HEK293 (cell line): ENCODE measurements around the gene AMOTL1.

ENCODE experiments used
- HOXA7 ChIP-seq: sonication (generic); formaldehyde crosslinking; IDR thresholded peaks from 2 replicates; pipeline ENCODE4 v1.8.1; 2022; ENCODE audit warnings: missing genetic modification reagents, borderline replicate concordance
- ZEB2 ChIP-seq: fragments of 450-650 bp; formaldehyde crosslinking; IDR thresholded peaks from 2 replicates; pipeline ENCODE4 v1.5.1; 2016; ENCODE audit warnings: missing biosample characterization, missing genetic modification characterization
- ZNF112 ChIP-seq: fragments of 450-650 bp; formaldehyde crosslinking; IDR thresholded peaks from 2 replicates; pipeline ENCODE4 v1.5.0; 2017; ENCODE audit warnings: missing biosample characterization, missing genetic modification characterization
- ZNF202 ChIP-seq: fragments of 450-650 bp; formaldehyde crosslinking; IDR thresholded peaks from 2 replicates; pipeline ENCODE4 v1.5.1; 2016; ENCODE audit warnings: missing biosample characterization, missing genetic modification characterization, borderline replicate concordance
- ZNF521 ChIP-seq: fragments of 450-650 bp; formaldehyde crosslinking; IDR thresholded peaks from 2 replicates; pipeline ENCODE4 v1.5.1; 2017; ENCODE audit warnings: missing biosample characterization, mild to moderate bottlenecking, missing genetic modification characterization
- TF ChIP-seq, protein P1 (sequence below): fragments of 450-650 bp; formaldehyde crosslinking; IDR thresholded peaks from 2 replicates; pipeline ENCODE4 v1.5.1; 2016; ENCODE audit warnings: missing biosample characterization, missing genetic modification characterization
- TF ChIP-seq, protein P2 (sequence below): fragments of 450-650 bp; formaldehyde crosslinking; IDR thresholded peaks from 2 replicates; pipeline ENCODE4 v1.5.1; 2016; ENCODE audit warnings: missing biosample characterization, missing genetic modification characterization

DNA sequence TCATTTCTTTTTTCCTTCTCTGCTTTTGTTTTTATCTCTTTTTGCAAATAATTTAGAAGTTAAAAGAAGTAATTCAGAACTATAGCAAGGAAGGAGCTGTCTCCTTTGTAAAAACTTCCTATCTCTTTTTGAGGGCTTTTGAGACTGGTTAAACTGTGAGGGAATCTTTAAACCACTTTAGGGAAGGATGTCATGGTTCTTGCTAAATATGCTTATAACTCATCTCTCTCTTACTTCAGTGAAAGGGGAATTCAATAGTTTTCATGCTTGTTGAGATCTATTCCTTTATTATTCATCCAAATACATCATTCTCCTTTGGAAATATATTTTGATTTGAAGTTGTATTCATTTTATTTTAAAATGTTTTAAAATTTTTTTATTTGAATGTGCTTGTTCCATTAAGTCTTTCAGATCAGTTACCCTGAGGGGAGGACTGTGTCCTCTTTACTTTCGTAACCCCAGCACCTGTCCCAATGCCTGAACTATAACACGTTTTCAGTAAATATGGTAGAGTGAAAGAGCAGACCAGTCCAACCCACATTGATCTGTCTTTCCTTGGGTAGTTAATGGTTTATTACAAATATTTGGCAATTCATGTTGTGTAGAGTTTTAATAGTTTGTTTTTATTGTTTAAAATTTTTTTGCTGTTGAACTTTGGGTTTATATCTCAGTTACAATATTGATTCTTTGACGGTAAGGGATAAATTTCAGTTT is 27.5 kb downstream of the AMOTL1 start:
- TF ChIP-seq ZEB2 (no peak), HOXA7 (CRISPR knock-in tag) (no peak), ZNF112 (no peak), ZNF521 (tag by site-specific recombination) (no peak), ZNF202 (tag by site-specific recombination) (no peak)
- TF ChIP-seq, protein P1, sequence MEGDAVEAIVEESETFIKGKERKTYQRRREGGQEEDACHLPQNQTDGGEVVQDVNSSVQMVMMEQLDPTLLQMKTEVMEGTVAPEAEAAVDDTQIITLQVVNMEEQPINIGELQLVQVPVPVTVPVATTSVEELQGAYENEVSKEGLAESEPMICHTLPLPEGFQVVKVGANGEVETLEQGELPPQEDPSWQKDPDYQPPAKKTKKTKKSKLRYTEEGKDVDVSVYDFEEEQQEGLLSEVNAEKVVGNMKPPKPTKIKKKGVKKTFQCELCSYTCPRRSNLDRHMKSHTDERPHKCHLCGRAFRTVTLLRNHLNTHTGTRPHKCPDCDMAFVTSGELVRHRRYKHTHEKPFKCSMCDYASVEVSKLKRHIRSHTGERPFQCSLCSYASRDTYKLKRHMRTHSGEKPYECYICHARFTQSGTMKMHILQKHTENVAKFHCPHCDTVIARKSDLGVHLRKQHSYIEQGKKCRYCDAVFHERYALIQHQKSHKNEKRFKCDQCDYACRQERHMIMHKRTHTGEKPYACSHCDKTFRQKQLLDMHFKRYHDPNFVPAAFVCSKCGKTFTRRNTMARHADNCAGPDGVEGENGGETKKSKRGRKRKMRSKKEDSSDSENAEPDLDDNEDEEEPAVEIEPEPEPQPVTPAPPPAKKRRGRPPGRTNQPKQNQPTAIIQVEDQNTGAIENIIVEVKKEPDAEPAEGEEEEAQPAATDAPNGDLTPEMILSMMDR (tag by site-specific recombination), result no peak
- TF ChIP-seq, protein P2, sequence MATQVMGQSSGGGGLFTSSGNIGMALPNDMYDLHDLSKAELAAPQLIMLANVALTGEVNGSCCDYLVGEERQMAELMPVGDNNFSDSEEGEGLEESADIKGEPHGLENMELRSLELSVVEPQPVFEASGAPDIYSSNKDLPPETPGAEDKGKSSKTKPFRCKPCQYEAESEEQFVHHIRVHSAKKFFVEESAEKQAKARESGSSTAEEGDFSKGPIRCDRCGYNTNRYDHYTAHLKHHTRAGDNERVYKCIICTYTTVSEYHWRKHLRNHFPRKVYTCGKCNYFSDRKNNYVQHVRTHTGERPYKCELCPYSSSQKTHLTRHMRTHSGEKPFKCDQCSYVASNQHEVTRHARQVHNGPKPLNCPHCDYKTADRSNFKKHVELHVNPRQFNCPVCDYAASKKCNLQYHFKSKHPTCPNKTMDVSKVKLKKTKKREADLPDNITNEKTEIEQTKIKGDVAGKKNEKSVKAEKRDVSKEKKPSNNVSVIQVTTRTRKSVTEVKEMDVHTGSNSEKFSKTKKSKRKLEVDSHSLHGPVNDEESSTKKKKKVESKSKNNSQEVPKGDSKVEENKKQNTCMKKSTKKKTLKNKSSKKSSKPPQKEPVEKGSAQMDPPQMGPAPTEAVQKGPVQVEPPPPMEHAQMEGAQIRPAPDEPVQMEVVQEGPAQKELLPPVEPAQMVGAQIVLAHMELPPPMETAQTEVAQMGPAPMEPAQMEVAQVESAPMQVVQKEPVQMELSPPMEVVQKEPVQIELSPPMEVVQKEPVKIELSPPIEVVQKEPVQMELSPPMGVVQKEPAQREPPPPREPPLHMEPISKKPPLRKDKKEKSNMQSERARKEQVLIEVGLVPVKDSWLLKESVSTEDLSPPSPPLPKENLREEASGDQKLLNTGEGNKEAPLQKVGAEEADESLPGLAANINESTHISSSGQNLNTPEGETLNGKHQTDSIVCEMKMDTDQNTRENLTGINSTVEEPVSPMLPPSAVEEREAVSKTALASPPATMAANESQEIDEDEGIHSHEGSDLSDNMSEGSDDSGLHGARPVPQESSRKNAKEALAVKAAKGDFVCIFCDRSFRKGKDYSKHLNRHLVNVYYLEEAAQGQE (tag by site-specific recombination), result no peak
